ENCODE data around the gene BLOC1S5. TPM values are rescaled to one million over a fixed set of nuclear protein-coding genes. Genes with fewer than 3 reads are reported as not detected.

Gene BLOC1S5
- total and polyA plus RNA-seq, 2 of the 13 experiments (the other 11 are each of a cell fraction or from before 2014, with no cell fraction given) = 10.5 to 41.5 TPM

- TF ChIP-seq MYPOP (CRISPR knock-in tag; IDR thresholded peaks at IDR 0.05) (peak; percentile 71; the same call in 1 of the 2 replicates), ZNF768 (CRISPR knock-in tag; IDR thresholded peaks at IDR 0.05) (peak; percentile 76), KAT2B (IDR thresholded peaks at IDR 0.05; ENCODE audit: borderline replicate concordance, low read depth, low read length) (no peak), KLF6 (CRISPR knock-in tag; IDR thresholded peaks at IDR 0.05) (no peak; the same call in 1 of the 2 replicates), KMT2A (CRISPR knock-in tag; IDR thresholded peaks at IDR 0.05) (peak; percentile 91), ZNF563 (CRISPR knock-in tag; IDR thresholded peaks at IDR 0.05) (peak; percentile 95), MTA1 (CRISPR knock-in tag; IDR thresholded peaks at IDR 0.05; ENCODE audit: borderline replicate concordance) (peak; percentile 85; the same call in 1 of the 2 replicates), ZNF761 (CRISPR knock-in tag; conservative IDR thresholded peaks at IDR 0.05) (0 out of 2 replicates have a peak, but pooled peaks have one; percentile 3), THAP7 (CRISPR knock-in tag; IDR thresholded peaks at IDR 0.05) (peak; percentile 59; the same call in 1 of the 2 replicates), ARNT2 (CRISPR knock-in tag; IDR thresholded peaks at IDR 0.05; ENCODE audit: low read depth) (no peak; the same call in 1 of the 2 replicates), CHD4 (IDR thresholded peaks at IDR 0.05; ENCODE audit: borderline replicate concordance, low read length) (no peak), TEAD3 (CRISPR knock-in tag; optimal IDR thresholded peaks at IDR 0.05; ENCODE audit: borderline replicate concordance) (peak; percentile 95), SYNCRIP (IDR thresholded peaks at IDR 0.05; ENCODE audit: insufficient read depth, low read depth, low read length) (no peak), PTBP1 (IDR thresholded peaks at IDR 0.05; ENCODE audit: low read depth, low read length, poor library complexity, severe bottlenecking) (peak; percentile 73), JUND (CRISPR knock-in tag; IDR thresholded peaks at IDR 0.05) (peak; percentile 61; the same call in 1 of the 2 replicates), HNF4A (CRISPR knock-in tag; IDR thresholded peaks at IDR 0.05) (peak; percentile 94), SP2 (CRISPR knock-in tag; IDR thresholded peaks at IDR 0.05) (no peak; the same call in 1 of the 2 replicates), DPF2 (CRISPR knock-in tag; IDR thresholded peaks at IDR 0.05; ENCODE audit: borderline replicate concordance, low read depth) (no peak; the same call in 1 of the 2 replicates)
- TF ChIP-seq, protein P1, sequence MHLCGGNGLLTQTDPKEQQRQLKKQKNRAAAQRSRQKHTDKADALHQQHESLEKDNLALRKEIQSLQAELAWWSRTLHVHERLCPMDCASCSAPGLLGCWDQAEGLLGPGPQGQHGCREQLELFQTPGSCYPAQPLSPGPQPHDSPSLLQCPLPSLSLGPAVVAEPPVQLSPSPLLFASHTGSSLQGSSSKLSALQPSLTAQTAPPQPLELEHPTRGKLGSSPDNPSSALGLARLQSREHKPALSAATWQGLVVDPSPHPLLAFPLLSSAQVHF (CRISPR knock-in tag; IDR thresholded peaks at IDR 0.05) = no peak
- TF ChIP-seq, protein P2, sequence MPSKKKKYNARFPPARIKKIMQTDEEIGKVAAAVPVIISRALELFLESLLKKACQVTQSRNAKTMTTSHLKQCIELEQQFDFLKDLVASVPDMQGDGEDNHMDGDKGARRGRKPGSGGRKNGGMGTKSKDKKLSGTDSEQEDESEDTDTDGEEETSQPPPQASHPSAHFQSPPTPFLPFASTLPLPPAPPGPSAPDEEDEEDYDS (CRISPR knock-in tag; IDR thresholded peaks at IDR 0.05) = peak; percentile 84
- TF ChIP-seq, protein P3, sequence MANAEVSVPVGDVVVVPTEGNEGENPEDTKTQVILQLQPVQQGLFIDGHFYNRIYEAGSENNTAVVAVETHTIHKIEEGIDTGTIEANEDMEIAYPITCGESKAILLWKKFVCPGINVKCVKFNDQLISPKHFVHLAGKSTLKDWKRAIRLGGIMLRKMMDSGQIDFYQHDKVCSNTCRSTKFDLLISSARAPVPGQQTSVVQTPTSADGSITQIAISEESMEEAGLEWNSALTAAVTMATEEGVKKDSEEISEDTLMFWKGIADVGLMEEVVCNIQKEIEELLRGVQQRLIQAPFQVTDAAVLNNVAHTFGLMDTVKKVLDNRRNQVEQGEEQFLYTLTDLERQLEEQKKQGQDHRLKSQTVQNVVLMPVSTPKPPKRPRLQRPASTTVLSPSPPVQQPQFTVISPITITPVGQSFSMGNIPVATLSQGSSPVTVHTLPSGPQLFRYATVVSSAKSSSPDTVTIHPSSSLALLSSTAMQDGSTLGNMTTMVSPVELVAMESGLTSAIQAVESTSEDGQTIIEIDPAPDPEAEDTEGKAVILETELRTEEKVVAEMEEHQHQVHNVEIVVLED (CRISPR knock-in tag; IDR thresholded peaks at IDR 0.05; ENCODE audit: borderline replicate concordance) = peak; percentile 86
- TF ChIP-seq, protein P4, sequence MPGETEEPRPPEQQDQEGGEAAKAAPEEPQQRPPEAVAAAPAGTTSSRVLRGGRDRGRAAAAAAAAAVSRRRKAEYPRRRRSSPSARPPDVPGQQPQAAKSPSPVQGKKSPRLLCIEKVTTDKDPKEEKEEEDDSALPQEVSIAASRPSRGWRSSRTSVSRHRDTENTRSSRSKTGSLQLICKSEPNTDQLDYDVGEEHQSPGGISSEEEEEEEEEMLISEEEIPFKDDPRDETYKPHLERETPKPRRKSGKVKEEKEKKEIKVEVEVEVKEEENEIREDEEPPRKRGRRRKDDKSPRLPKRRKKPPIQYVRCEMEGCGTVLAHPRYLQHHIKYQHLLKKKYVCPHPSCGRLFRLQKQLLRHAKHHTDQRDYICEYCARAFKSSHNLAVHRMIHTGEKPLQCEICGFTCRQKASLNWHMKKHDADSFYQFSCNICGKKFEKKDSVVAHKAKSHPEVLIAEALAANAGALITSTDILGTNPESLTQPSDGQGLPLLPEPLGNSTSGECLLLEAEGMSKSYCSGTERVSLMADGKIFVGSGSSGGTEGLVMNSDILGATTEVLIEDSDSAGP (CRISPR knock-in tag; IDR thresholded peaks at IDR 0.05; ENCODE audit: borderline replicate concordance) = peak; percentile 95; the same call in 1 of the 2 replicates
Measured at GRCh38 chr6:8063761-8064637, at the start of gene BLOC1S5 (continued).
